Osteoblast (primary cell): ENCODE measurements around the gene CD6. TPM values are rescaled to one million over a fixed set of nuclear protein-coding genes. Genes with fewer than 3 reads are reported as not detected.

Experiments used
- DNase-seq: peaks from one replicate; pipeline ENCODE4 v3.0.0; 2011; ENCODE audit warnings: low spot score, mixed read lengths; ENCODE audit not compliant: insufficient read length; ENCODE audit errors: missing footprints
- H2AFZ ChIP-seq: 2 replicates; pipeline ENCODE4 v1.6.0; 2011; ENCODE audit warnings: mild to moderate bottlenecking, low read length
- H3K27ac ChIP-seq: 2 replicates; pipeline ENCODE4 v1.5.1; 2011; ENCODE audit warnings: mild to moderate bottlenecking, low read depth, low read length, moderate library complexity
- H3K27me3 ChIP-seq: 2 replicates; pipeline ENCODE4 v1.6.0; 2012; ENCODE audit warnings: mild to moderate bottlenecking, control low read depth, inconsistent platforms, low read length, moderate library complexity; ENCODE audit not compliant: insufficient read depth
- H3K36me3 ChIP-seq: 2 replicates; pipeline ENCODE4 v1.5.1; 2011; ENCODE audit warnings: mild to moderate bottlenecking, low read length, control low read depth, moderate library complexity; ENCODE audit not compliant: insufficient read depth
- H3K4me1 ChIP-seq: 2 replicates; pipeline ENCODE4 v1.5.1; 2011; ENCODE audit warnings: mild to moderate bottlenecking, low read length, control low read depth, moderate library complexity; ENCODE audit not compliant: insufficient read depth
- H3K4me2 ChIP-seq: 2 replicates; pipeline ENCODE4 v1.6.0; 2011; ENCODE audit warnings: mild to moderate bottlenecking, low read length; ENCODE audit not compliant: insufficient read depth
- H3K4me3 ChIP-seq: fragments of 200-600 bp; sonication (generic); 3 replicates; pipeline ENCODE4 v1.5.1; 2012; ENCODE audit warnings: mild to moderate bottlenecking, low read length, inconsistent platforms; ENCODE audit not compliant: insufficient read depth
- H3K79me2 ChIP-seq: 2 replicates; pipeline ENCODE4 v1.6.0; 2012; ENCODE audit warnings: mild to moderate bottlenecking, low read length, control low read depth, inconsistent platforms; ENCODE audit not compliant: insufficient read depth
- H3K9me3 ChIP-seq: 2 replicates; pipeline ENCODE4 v1.5.1; 2011; ENCODE audit warnings: low read depth, low read length, control low read depth
- H4K20me1 ChIP-seq: 2 replicates; pipeline ENCODE4 v1.6.0; 2012; ENCODE audit warnings: mild to moderate bottlenecking, low read length, control low read depth; ENCODE audit not compliant: insufficient read depth
- total RNA-seq: library from RNA; depleted of rRNA; stranded (reverse); fragments of >200 nt; gene quantifications from 2 replicates; pipeline ENCODE4 v1.2.3, GENCODE V29; 2012
- TF ChIP-seq, protein P1 (sequence below): IDR thresholded peaks from 2 replicates; pipeline ENCODE4 v1.5.1; 2011; ENCODE audit warnings: mild to moderate bottlenecking, low read depth, low read length, moderate library complexity; ENCODE audit errors: extremely low read depth

The CD6 gene
- total RNA-seq, 1 donor: not detected

DNA sequence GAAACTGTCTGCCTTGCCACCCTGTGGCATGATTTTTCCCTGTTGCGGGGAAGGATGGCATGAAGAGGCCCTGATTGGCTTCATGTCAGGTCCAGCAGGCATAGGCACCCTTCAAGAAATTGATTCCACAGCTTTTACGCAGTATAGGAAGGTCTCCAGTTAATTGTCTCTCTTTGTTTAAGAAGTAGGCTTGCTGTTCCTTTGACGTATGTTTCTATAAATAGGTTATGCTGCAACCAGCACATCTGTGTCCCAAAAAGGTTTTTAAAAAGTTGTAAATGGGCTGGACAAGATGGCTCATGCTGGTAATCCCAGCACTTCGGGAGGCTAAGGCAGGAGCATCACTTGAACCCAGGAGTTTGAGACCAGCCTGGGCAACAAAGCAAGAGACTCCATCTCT lies 62.6 kb downstream of the CD6 start:
- Histone ChIP-seq H2AFZ (no peak overlapping the region), H3K27me3 (peaks cover 4% of the 10 kb centered on the region), H3K27ac (no peak overlapping the region), H4K20me1 (no peaks in the 10 kb centered on the region), H3K4me3 (no peak overlapping the region), H3K4me1 (no peaks in the 10 kb centered on the region), H3K79me2 (no peaks in the 10 kb centered on the region), H3K36me3 (no peaks in the 10 kb centered on the region), H3K9me3 (no peaks in the 10 kb centered on the region), H3K4me2 (no peak overlapping the region)
- TF ChIP-seq, protein P1, sequence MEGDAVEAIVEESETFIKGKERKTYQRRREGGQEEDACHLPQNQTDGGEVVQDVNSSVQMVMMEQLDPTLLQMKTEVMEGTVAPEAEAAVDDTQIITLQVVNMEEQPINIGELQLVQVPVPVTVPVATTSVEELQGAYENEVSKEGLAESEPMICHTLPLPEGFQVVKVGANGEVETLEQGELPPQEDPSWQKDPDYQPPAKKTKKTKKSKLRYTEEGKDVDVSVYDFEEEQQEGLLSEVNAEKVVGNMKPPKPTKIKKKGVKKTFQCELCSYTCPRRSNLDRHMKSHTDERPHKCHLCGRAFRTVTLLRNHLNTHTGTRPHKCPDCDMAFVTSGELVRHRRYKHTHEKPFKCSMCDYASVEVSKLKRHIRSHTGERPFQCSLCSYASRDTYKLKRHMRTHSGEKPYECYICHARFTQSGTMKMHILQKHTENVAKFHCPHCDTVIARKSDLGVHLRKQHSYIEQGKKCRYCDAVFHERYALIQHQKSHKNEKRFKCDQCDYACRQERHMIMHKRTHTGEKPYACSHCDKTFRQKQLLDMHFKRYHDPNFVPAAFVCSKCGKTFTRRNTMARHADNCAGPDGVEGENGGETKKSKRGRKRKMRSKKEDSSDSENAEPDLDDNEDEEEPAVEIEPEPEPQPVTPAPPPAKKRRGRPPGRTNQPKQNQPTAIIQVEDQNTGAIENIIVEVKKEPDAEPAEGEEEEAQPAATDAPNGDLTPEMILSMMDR: no peak
- DNase-seq: no peak

DNA sequence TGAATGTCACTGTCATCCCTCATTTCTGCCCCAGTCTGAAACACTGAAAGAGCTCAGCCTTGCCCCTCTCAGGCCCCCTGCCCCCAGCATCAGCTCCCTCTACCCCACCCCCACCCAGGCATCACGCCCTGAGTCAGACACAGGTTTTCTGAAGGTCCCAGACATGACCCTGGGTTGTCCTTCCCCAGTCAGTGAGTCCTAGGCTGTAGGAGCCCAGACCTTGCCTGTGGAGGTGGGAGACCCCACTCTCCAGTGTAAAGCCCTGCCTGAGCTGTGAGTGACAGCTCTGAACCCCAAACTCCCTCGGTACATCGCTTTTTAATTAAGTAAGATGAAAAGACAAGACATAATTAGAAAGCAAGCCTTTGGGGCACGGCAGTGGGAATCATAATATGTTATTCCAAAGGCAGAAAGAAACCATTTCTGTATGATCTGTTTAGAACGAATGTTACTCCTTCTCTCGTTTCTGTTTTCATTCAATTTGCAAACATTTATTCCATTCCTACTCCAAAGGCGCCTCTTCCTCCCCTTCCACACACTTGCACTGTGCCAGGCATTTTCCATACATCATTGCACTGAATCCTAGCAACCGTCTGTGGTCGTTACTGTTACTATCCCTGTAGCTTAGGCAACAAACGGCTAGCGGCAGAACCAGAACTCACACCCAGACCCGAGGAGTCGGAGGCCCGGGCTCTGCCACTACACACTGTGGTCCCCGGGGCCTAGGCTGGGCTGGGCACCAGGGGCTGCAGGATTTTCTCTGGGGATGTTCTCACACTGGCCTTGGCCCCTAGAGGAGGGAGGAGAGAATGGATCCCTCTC lies 63.4 kb downstream of the CD6 start:
- no peaks in the 10 kb centered on the region for H3K9me3 ChIP-seq
- H3K79me2 ChIP-seq: no peaks in the 10 kb centered on the region
- no peak for DNase-seq
- H3K27ac ChIP-seq: no peak overlapping the region
- H3K4me1 ChIP-seq: no peaks in the 10 kb centered on the region
- H3K36me3 ChIP-seq: no peaks in the 10 kb centered on the region
- peaks cover 4% of the 10 kb centered on the region for H3K27me3 ChIP-seq
- no peak overlapping the region for H2AFZ ChIP-seq
- H3K4me2 ChIP-seq: no peak overlapping the region
- H4K20me1 ChIP-seq: no peaks in the 10 kb centered on the region
- H3K4me3 ChIP-seq: no peak overlapping the region
- TF ChIP-seq, protein P1: no peak

DNA sequence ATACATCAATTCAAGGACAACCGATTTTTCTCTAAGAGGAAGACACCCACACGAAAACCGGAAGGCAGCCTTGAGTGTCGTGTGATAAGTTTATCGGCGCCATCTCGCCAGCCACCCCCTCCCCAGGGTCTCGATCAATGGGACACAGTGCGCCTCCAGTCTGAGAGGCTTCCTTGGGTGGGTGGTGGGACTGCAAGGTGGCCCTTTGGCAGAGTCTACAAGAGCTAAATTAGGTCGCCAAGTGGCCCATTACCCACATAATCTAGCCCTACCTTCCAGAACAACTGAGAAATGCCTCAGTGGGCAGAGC lies 64.0 kb downstream of the CD6 start:
- Histone ChIP-seq H3K4me1 (no peaks in the 10 kb centered on the region), H3K4me2 (no peak overlapping the region), H3K36me3 (no peaks in the 10 kb centered on the region), H4K20me1 (no peaks in the 10 kb centered on the region), H3K79me2 (no peaks in the 10 kb centered on the region), H2AFZ (no peak overlapping the region), H3K27ac (no peak overlapping the region), H3K27me3 (peaks cover 4% of the 10 kb centered on the region), H3K4me3 (no peak overlapping the region), H3K9me3 (no peaks in the 10 kb centered on the region)
- TF ChIP-seq, protein P1: no peak
- no peak for DNase-seq

DNA sequence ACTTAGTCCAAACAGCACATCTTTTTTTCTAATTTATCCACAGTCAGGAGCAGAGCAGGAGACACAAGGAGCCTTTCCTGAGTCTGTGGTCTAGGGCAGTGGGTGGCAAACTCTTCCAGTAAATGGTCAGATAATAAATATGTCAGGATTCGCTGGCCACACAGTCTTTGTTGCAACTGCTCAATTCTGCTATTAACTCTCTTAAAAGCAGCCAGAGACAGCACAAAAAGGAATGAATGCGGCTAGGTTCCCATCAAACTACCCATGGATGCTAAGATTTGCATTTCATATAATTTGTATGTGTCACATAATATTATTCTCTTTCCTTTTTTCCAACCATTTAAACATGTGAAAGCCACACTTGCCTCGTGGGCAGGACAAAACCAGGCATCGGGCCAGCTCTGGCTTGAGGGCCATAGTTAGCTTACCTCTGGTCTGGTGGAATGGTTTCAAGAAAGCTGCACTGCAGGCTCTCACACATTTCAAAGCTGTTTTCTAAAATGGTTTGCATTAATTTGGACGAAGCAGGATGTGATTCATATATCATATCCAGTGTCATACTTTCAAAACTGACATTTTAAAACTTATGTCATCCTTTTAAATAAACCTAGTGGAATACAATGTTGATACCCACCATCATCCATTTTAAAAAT lies 66.1 kb downstream of the CD6 start:
- Histone ChIP-seq H3K27ac (no peak overlapping the region), H3K79me2 (no peaks in the 10 kb centered on the region), H3K36me3 (no peaks in the 10 kb centered on the region), H3K9me3 (no peaks in the 10 kb centered on the region), H3K27me3 (peaks cover 4% of the 10 kb centered on the region), H4K20me1 (no peaks in the 10 kb centered on the region), H3K4me2 (no peak overlapping the region), H3K4me1 (no peaks in the 10 kb centered on the region), H2AFZ (no peak overlapping the region), H3K4me3 (no peak overlapping the region)
- peak; percentile 87 for DNase-seq
- TF ChIP-seq, protein P1: no peak
